Uterus (tissue), 2 donors: ENCODE measurements around the gene APOA5.

Source experiments
- POLR2A ChIP-seq, 2 donors: fragments of 450-650 bp; IDR thresholded peaks; one replicate each; pipeline ENCODE4 v1.6.1; 2016; ENCODE audit warnings: antibody characterized with exemption in 2 of 2, mild to moderate bottlenecking in 1 of 2, moderate library complexity in 1 of 2
- TF ChIP-seq, protein P1 (sequence below), 4 experiments: fragments of 200-600 bp in 2 of 4; fragments of 450-650 bp in 2 of 4; sonication (generic) in 2 of 4; IDR thresholded peaks; one replicate each; pipeline ENCODE4 v1.5.1; 2016 to 2019; ENCODE audit warnings: antibody characterized with exemption in 4 of 4, mild to moderate bottlenecking in 2 of 4, moderate library complexity in 1 of 4

- TF ChIP-seq, protein P1, sequence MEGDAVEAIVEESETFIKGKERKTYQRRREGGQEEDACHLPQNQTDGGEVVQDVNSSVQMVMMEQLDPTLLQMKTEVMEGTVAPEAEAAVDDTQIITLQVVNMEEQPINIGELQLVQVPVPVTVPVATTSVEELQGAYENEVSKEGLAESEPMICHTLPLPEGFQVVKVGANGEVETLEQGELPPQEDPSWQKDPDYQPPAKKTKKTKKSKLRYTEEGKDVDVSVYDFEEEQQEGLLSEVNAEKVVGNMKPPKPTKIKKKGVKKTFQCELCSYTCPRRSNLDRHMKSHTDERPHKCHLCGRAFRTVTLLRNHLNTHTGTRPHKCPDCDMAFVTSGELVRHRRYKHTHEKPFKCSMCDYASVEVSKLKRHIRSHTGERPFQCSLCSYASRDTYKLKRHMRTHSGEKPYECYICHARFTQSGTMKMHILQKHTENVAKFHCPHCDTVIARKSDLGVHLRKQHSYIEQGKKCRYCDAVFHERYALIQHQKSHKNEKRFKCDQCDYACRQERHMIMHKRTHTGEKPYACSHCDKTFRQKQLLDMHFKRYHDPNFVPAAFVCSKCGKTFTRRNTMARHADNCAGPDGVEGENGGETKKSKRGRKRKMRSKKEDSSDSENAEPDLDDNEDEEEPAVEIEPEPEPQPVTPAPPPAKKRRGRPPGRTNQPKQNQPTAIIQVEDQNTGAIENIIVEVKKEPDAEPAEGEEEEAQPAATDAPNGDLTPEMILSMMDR (IDR thresholded peaks at IDR 0.05) = no peak
- TF ChIP-seq POLR2A (IDR thresholded peaks at IDR 0.05) = no peak
Measured at GRCh38 chr11:116814502-116814901, 22.8 kb upstream of the APOA5 start.
